Stimulated activated CD4-positive, alpha-beta T cell treated with anti-CD3 and anti-CD28 coated beads, Interleukin-1b, Interleukin-23, amount 100 ng/mL, for 4 hours (primary cell): ENCODE results near the gene ARHGAP35.
"Not testable (repeated sequence)": the region's sequence is repeated elsewhere in the genome, so short reads cannot be mapped to it uniquely, and the experiment has no call there.

Source experiments
- DNase-seq, 2 donors: peaks; one replicate each; pipeline ENCODE4 v3.0.0-alpha.2; 2020; ENCODE audit warnings: low read depth in 2 of 2

ARHGAP35 gene

DNA sequence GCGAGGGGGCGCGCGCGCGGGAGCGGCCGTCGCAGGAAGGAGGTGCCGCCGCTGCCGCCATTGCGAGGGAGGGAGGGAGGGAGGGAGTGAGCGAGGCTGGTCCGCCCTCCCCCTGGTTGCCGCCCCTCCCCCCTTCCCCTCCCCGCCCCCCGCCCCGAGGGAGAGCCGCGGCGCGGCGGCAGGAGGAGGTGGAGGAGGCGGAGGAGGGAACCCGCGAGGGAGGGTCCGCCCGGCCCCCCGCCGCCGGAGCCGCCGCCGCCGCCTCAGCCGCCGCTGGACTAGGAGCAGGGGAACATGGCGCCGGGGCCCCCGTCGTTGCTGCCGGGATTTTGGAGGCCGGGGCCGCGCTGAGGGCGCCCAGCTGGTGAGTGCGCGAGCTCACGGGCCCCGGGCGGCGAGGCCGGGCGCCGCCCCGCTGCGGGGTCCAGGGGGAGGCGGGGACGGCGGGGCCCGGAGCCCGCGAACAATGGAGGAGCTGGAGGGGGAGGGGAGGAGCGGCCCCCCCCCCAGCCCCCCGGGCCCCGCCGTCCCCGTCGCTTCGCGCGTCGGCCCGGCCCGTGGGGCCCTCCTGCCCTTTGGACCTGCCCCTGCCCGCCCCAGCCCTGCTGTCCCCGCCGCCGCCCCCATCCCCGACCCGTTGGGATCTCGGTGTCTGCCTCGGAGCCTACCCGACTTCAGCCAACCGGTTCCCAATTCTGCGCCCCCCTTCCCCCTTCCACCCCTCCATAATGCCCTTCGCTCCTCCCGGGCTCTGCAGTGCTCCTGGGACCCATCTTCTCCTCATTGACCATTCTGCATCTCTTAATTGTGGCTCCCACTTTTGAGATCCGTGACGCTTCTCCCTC, at the start of gene ARHGAP35:
Gene ARHGAP35 (plus strand): TSS at position 152 of the 845 bp plus-strand sequence. CDS start 57,679 bp downstream, outside the sequence.
- peak in 1 of 2 donors; percentile 68 for DNase-seq

DNA sequence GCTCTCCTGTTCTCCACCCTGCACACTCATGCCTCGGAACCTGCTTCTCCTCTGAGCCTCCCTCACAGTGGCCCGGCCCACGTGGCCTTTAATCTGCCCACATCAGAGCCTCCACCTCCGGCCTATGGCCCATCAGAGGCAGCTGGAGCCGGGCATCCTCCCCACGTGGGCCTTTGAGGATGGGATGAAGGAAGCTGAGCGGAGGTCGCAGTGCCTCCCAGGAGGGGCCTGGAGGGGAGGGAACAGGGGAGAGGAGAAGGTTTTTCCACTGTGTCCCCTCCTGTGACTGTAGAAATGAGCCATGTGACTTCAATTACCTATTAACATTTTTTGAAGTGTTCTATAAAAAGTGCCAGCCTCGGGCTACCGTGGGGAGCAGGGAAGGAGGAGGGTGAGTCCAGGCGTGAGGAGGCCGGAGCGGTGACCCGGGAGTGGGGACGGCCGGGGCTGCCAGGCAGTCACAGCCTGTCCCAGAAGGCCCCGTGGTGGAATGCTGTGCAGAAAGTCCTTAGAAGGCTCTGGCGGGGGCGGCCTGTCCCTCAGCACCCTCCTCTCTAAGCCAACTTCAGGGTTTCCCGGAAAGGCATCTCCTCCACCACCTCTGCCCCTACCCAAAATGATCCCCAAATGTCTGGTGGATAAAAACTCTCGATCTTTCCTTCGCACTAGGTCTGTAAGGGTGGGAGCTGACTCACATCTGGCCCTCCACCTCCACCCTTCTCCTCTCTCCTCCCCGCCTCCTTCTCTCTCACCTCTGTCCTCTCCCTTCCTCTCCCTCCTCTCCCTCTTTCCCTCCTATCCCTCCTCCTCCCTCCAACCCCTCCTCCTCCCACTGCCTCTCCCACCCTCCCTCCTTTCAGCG, 47.6 kb upstream of the ARHGAP35 start:
- DNase-seq = no peak

DNA sequence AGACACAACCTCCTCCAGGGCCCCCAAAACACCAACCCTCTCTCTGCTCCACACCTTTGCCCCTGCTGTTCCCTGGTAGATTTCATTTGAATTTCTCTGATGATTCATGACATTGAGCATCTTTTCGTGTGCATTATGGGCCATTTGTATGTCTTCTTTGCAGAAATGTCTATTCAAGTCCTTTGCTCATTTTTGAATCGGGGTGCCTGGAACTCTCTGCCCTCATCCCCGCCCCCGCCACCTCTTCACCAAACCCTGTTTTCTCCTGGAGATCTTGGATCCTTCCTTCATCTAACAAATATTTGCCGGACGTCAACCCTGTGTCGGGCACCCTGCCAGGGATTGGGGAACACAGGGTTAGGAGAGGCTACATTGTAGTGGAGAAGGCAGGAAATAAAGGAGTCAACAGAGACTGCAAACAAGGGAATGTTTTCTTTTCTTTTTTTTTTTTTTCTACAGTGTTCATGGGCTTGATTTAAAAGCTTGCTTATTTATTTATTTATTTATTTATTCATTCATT, 46.9 kb upstream of the ARHGAP35 start:
- DNase-seq = no peak

DNA sequence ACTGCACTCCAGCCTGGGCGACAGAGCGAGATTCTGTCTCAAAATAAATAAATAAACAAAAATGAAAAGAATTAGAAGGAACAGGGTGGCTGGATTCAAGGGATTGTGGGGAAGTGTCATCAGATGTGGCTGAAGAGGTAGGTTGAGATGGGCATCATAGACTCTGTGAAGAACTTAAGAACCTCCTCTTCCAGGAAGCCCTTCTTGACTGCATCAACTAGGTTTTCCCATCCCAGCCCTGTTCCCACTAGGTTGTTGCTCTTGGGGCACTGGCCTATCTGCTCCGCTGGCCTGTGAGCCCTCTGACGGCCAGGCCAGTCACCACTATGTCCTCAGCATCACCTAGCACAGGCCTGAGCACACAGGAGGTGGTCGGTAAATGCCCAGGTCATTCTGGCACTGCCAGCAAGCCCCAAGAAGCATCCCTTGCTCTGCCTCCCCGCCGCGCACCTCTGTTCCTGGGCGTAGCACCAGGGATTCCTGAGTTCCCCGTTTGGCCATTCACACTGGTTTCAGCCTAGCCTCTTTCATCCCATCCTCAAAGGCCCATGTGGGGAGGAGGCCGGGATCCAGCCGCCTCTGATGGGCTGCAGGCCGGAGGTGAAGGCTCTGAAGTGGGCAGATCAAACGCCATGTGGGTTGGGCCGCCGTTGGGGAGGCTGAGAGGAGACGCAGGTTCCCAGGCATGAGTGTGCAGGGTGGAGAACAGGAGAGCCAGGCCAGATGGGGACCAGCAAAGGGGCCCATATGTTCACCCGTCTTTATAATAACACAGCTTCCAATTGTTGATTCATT, 44.8 kb upstream of the ARHGAP35 start:
- DNase-seq = no peak

DNA sequence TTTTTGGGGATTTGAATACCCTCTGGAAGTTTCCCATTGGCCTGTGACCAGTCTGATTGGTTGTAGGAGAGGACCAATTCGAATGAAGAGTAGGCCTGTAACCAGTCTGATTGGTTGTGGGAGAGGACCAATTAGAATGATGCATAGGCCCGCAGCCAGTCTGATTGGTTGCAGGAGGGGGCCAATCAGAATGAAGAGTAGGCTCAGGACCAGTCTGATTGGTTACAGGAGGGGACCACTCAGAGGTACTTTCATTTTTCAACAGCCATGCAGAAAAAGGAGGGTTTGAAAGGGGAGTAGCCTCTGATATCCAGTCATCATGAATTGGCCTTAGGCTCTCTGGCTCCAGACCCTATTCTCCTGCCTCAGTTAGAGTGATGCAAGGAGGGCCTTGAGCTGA, 42.0 kb upstream of the ARHGAP35 start:
- DNase-seq = no peak

DNA sequence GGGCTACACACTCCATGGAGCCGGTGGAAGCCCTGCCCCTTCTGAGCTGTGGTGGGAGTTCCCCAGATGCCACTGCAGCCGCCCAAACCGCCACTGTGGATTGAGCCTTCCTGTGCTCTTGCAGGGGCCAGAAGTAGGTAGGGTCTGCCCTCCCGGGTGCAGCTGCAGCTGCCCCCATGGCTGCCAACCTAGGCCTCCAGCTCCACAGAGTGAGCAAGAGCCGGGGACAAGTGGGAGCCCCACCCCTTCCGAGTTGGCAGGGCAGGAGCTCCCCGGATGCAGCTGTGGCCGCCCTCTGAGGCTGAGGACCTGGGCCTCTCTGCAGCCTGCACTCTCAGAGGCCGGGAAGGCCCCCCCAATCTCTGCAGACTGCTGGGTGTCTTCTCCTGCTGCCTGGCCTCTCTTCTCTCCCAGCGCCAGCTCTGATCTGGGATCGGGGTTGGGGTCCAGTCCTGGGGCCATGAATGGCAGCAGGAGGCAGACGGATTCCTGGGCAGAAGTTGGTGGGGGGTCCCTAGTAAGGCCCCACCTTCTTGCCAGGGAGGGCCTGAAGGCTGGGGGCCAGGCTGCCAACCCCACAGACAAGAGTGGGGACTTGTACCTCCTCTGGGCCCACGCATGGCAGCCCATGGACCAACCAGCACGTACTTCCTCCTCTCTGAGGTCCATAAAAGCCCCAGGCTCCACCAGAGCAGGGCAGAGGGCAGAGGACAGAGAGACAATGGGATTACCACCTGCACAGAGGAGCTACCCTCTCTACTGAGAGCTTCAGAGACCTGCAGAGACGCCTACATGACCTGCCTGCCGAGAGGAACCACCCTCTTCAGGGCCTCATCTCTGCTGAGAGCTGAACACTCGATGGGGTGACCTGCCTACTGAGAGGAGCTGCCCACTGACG, 39.0 kb upstream of the ARHGAP35 start:
- DNase-seq = peak; percentile 32

DNA sequence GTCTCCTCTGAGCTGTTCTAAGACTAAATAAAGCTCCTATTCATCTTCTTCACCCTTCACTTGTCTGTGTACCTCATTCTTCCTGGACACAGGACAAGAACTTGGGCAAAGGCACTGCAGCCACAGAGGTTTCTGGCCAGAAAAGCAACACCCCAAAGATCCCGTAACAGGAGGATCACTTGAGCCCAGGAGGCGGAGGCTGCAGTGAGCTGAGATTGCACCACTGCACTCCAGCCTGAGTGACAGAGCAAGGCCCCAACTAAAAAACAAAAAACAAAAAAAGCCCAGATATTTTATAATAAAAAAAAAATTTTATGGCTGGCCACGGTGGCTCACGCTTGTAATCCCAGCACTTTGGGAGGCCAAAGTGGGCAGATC, 38.4 kb upstream of the ARHGAP35 start:
- not testable (repeated sequence) for DNase-seq

DNA sequence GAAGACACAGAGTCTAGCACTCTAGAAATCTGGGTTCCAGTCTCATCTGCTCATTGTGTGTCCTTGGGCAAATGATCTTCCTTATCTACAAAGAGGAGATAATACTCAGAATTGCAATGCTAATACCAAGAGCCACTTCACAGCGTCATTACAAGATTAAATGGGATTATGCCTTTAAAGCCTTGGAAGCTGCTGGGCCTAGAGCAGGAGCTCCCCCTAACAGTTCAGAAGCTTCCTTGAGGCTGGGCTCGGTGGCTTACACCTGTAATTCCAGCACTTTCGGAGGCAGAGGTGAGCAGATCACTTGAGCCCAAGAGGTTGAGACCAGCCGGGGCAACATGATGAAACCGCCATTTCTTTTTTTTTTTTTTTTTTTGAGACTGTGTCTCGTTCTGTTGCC, 37.7 kb upstream of the ARHGAP35 start:
- no peak for DNase-seq

DNA sequence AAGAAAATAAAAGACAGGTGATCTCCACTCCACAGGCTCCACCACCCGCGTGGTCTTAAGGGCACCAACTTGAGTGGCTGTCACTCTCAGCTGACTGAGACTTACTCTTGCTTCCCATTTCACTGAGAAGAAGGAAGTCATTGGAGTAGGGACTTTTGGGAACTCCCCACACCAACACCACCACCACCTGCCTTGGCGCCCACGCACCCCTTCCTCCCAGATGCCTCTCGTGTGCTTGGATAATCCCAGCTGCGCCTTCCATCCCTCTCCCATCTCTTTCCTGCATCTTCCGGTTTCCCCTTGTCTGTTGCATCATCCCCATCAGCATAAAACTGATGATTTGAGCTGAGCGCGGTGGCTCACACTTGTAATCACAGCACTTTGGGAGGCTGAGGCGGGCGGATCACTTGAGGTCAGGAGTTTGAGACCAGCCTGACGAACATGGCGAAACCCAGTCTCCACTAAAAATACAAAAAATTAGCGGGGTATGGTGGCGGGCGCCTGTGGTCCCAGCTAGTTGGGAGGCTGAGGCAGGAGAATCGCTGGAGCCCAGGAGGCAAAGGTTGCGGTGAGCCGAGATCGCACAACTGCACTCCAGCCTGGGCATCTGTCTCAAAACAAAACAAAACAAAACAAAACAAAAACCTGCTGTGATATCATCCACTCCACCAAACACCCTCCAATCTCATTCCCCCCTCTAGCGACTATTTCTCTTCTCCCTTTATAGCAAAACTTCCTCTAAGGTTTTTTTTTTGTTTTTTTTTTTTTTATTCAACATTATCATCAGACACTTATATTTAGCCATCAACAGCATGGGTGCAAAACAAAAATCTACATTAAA, 35.7 kb upstream of the ARHGAP35 start:
- DNase-seq = no peak

DNA sequence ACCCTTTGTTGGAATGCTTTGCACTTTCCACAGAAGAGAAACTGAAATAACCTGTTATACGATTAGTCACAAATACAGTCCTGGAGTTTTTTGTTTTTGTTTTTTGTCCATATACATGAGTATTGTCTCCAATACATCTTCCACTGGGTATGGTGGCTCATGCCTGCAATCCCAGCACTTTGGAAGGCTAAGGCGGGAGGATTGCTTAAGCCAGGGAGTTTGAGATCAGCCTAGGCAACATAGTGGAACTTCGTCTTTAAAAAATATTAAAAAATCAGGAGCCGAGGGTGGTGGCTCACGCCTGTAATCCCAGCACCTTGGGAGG, 35.1 kb upstream of the ARHGAP35 start:
- DNase-seq = no peak

DNA sequence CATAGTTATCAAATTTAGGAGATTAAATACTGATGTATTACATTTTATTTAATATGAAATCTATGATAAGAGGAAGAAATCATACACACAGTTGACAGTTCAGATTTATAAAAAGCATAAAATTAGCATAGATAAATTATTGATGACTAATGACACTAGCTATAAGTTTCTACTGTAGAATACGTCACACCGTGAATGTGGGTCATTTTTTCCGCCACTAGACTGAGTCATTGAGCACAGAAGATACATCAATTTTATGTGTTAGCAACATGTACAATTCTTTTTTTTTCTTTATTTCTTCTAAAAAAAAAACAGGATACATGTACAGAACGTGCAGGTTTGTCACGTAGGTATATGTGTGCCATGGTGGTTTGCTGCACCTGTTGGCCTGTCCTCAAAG, 32.3 kb upstream of the ARHGAP35 start:
- peak; percentile 11 to 46 for DNase-seq

DNA sequence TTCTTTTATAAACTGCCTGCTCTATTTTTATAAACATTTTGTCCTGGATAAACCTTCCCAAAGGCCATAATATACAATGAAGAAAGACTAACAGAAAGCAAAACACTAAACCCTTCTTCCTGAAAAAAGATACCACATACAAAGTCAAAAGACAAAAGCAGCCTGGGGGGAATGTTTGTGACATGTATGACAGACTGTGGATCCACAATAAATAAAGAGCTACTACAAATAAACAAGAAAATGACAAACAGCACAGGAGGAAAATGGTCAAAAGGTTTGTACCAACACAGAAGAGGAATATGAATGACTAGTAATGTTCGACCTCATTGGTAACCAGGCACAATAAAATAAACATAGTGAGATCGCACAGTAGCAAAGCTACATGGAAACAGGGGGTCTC, 29.9 kb upstream of the ARHGAP35 start:
- no peak for DNase-seq

DNA sequence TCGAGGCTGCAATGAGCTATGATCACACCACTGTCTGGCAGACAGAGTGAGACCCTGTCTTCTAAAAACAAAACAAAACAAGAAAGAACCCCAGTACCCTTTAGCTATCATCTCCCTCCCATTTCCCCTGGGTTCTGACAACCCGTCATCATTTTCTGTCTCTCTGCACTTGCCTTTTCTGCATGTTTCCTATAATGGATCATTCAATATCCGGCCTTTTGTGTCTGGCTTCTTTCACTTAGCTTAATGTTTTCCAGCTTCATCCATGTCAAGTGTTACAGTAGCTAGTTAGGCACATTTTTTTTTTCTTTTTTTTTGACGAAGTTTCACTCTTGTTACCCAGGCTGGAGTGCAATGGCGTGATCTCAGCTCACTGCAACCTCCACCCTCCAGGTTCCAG, 26.7 kb upstream of the ARHGAP35 start:
- DNase-seq = no peak

DNA sequence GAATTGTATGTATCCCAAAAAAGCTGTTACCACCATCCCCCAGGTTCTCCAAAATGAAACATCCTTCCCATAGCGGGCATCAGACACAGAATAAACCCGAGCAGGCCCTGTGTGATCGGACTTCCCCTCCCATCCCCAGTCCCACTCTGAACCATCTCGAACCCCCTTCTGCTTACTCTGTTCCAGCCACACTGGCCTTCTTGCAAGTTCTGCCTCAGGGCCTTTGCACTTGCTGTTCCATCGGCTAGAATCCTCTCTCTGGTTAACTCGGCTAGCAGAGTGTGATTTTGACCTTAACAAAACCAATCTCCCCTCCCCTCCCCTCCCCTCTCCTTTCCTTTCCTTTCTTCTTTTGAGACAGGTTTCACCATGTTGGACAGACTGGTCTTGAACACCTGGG, 25.8 kb upstream of the ARHGAP35 start:
- no peak for DNase-seq

DNA sequence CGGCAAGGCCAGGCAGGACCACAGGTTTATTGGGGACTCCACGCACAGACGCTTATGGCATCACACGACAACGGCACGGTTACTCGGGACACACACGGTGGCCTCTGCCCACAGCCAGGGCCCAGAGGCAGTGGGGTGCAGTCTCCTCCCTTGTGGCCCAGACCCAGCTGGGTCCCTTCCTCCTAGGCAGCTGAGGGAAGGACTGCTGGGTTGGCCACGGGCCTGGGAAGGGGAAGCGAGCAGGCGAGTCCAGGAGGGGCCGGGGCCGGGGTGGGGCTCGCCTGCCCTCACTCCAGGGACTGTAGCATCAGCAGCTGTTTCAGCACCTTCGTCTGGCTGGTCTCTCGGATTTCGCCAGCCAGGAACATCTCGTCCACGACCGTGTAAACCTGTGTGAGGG, 22.6 kb upstream of the ARHGAP35 start:
- DNase-seq = no peak

DNA sequence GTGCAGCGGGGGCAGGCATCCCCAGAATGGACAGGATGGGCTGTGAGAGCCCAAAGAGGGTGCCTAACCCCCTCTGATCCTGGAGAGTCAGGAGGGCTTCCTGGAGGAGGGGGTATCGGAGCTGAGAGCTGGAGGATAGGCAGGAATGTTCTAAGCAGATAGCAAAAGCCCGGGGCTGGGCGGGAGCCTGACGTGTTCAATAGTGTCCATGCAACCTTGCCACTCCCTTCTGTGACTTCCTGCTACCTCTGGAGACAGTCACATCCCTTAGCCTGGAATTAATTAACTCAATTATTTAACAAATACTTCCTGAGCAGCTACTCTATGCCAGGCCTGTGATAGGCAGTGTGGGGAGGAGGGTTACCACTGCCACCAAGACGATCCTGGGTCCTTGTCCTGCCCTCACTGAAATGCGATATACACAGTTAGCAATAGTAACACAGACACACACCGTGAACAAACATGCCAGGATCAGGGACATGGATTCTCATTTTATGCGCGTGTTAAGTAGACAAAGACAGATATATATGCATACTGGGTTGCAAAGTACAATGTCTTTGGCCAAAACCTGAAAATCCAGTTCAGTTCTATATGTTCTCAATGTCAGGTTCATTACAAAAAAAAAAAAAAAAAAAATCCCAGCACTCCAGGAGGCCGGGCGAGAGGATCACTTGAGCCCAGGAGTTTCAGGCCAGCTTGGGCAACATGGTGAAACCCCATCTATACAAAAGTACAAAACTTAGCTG, 20.9 kb upstream of the ARHGAP35 start:
- DNase-seq = no peak

DNA sequence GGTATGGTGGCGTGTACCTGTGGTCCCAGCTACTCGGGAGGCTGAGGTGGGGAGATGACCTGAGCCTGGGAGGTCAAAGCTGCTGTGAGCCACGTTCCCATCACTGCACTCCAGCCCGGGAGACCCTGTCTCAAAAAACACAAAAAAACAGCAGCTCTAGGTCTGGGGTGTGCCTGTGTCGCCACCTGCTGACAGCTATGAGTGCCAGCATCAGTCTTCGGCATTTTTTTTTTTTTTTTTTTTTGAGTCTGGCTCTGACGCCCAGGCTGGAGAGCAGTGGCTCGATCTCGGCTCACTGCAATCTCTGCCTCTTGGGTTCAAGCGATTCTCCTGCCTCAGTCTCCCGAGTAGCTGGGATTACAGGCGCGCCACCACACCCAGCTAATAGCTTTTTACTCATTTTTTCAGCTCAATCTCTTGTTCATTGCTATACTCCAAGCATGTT, 20.3 kb upstream of the ARHGAP35 start:
- DNase-seq = peak; percentile 37 to 41

DNA sequence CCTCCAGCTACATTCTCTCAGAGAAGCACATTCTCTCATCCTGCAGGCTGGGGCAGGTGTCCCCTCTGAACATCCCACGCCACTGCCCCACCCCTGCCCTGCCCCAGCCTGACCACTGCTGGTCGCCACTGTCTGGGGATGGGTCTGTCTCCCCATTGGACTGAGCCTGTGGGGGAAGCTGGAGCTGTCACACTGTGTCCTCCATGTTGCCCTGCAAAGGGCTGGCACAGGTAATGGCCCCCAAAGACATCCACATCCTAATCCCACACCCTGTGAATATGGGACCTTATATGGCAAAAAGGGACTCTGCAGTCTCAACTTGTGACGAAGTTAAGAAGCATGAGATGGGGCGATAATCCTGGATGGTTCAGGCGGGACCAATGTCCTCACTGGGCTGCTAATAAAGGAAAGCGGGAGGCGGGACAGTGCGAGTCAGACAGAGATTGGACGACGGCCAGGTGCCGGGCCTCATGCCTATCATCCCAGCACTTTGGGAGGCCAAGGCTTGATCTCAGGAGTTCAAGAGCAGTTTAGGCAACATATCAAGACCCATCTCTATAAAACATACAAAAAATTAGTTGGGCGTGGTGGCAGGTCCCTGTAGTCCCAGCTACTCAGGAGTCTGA, 19.2 kb upstream of the ARHGAP35 start:
- no peak for DNase-seq

DNA sequence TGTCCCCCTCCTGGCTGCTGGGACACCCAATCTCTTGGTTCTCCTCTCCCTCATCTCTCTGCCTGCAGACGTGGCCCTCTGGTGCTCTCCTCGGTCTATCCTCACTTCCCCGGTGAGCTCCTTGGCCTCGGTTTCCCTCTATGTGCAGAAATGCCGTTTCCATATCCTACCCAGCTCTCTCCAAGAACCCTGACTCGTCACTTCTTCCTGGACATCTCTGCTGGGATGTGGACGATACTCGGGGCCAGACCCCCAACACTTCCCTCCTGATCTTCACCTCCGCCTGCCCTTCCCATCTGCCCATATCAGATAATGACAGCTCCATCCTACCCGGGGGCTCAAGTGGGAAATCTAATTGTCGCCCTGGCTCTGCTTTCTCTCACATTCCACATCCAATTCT, 18.0 kb upstream of the ARHGAP35 start:
- DNase-seq = no peak
